ENCODE data around the gene PTPN4. TPM values are rescaled to one million over a fixed set of nuclear protein-coding genes. Genes with fewer than 3 reads are reported as not detected.
A peak's percentile ranks its signal among the peaks of the same experiment; 100 is the strongest.

PTPN4 gene
- total RNA-seq, 2 donors from 2014 or later = 52.6 to 69.8 TPM

- H3K9ac ChIP-seq (ENCODE audit: extremely low read depth, low read length, poor library complexity, severe bottlenecking) = no peak overlapping the region
- Mint-ChIP-seq H3K4me1 (no peaks in the 10 kb centered on the region), H3K27me3 (ENCODE audit: insufficient read depth) (peaks cover 3% of the 10 kb centered on the region), H3K27ac (peak overlapping the region; percentile 38), H3K9me3 (no peaks in the 10 kb centered on the region), H3K4me3 (no peak overlapping the region), H3K36me3 (ENCODE audit: low read depth) (no peaks in the 10 kb centered on the region)
- H3K4me1 ChIP-seq (ENCODE audit: control insufficient read depth, insufficient read depth, low read length) = no peaks in the 10 kb centered on the region
- H3K9me3 ChIP-seq (ENCODE audit: control insufficient read depth, low read length) = no peaks in the 10 kb centered on the region
- no peak overlapping the region for H3K27ac ChIP-seq (ENCODE audit: low read depth, low read length)
- 88% methylated on average over 7 to 8 of the region's 8 CpGs for WGBS, 2 experiments (ENCODE audit: insufficient coverage in 1 of 2, insufficient read length in 1 of 2)
- no peak for TF ChIP-seq CTCF (conservative IDR thresholded peaks at IDR 0.05)
- no peaks in the 10 kb centered on the region for H3K36me3 ChIP-seq (ENCODE audit: control insufficient read depth, insufficient read depth, low read length)
- no peaks in the 10 kb centered on the region for H3K27me3 ChIP-seq (ENCODE audit: control insufficient read depth, insufficient read depth, low read length, poor library complexity, severe bottlenecking)
- peak; percentile 41 for DNase-seq
- H3K4me3 ChIP-seq (ENCODE audit: low read length) = no peak overlapping the region
These were observed 29.0 kb upstream of the PTPN4 start for GRCh38 chr2:119730671-119731177.

GRCh38 chr2:119731983-119732382 lies 27.7 kb upstream of the PTPN4 start:
- Mint-ChIP-seq H3K27me3 (ENCODE audit: insufficient read depth) (peaks cover 3% of the 10 kb centered on the region), H3K4me3 (no peak overlapping the region), H3K9me3 (no peaks in the 10 kb centered on the region), H3K36me3 (ENCODE audit: low read depth) (no peaks in the 10 kb centered on the region), H3K27ac (no peak overlapping the region), H3K4me1 (peaks cover 2% of the 10 kb centered on the region)
- DNase-seq = peak; percentile 25
- no peak overlapping the region for H3K27ac ChIP-seq (ENCODE audit: low read depth, low read length)
- no peaks in the 10 kb centered on the region for H3K9me3 ChIP-seq (ENCODE audit: control insufficient read depth, low read length)
- 91 to 94% methylated on average over 11 of the region's 11 CpGs for WGBS, 2 experiments (ENCODE audit: insufficient coverage in 1 of 2, insufficient read length in 1 of 2)
- H3K36me3 ChIP-seq (ENCODE audit: control insufficient read depth, insufficient read depth, low read length) = no peaks in the 10 kb centered on the region
- no peaks in the 10 kb centered on the region for H3K4me1 ChIP-seq (ENCODE audit: control insufficient read depth, insufficient read depth, low read length)
- no peak overlapping the region for H3K9ac ChIP-seq (ENCODE audit: extremely low read depth, low read length, poor library complexity, severe bottlenecking)
- H3K4me3 ChIP-seq (ENCODE audit: low read length) = no peak overlapping the region
- no peaks in the 10 kb centered on the region for H3K27me3 ChIP-seq (ENCODE audit: control insufficient read depth, insufficient read depth, low read length, poor library complexity, severe bottlenecking)
- no peak for TF ChIP-seq CTCF (conservative IDR thresholded peaks at IDR 0.05)

GRCh38 chr2:119732601-119733164 lies 27.0 kb upstream of the PTPN4 start:
- WGBS, 2 experiments (ENCODE audit: insufficient coverage in 1 of 2, insufficient read length in 1 of 2) = 94 to 98% methylated on average over 5 of the region's 6 CpGs

More at GRCh38 chr2:119732601-119733164, 27.0 kb upstream of the PTPN4 start:
- H3K9me3 Mint-ChIP-seq = no peaks in the 10 kb centered on the region
- Histone ChIP-seq H3K27me3 (ENCODE audit: control insufficient read depth, insufficient read depth, low read length, poor library complexity, severe bottlenecking) (no peaks in the 10 kb centered on the region), H3K27ac (ENCODE audit: low read depth, low read length) (no peak overlapping the region), H3K9me3 (ENCODE audit: control insufficient read depth, low read length) (no peaks in the 10 kb centered on the region), H3K4me1 (ENCODE audit: control insufficient read depth, insufficient read depth, low read length) (no peaks in the 10 kb centered on the region), H3K4me3 (ENCODE audit: low read length) (no peak overlapping the region), H3K9ac (ENCODE audit: extremely low read depth, low read length, poor library complexity, severe bottlenecking) (no peak overlapping the region), H3K36me3 (ENCODE audit: control insufficient read depth, insufficient read depth, low read length) (no peaks in the 10 kb centered on the region)
- TF ChIP-seq CTCF (conservative IDR thresholded peaks at IDR 0.05) = no peak
- no peak overlapping the region for H3K27ac Mint-ChIP-seq
- no peaks in the 10 kb centered on the region for H3K36me3 Mint-ChIP-seq (ENCODE audit: low read depth)
- DNase-seq = no peak
- peaks cover 3% of the 10 kb centered on the region for H3K27me3 Mint-ChIP-seq (ENCODE audit: insufficient read depth)
- H3K4me3 Mint-ChIP-seq = no peak overlapping the region
- peaks cover 2% of the 10 kb centered on the region for H3K4me1 Mint-ChIP-seq

Data from endodermal cell (in vitro differentiated cells).